H1 (cell line): ENCODE data around the gene ASB7. TPM values are rescaled to one million over a fixed set of nuclear protein-coding genes. Genes with fewer than 3 reads are reported as not detected.

Source experiments
- GTF2F1 ChIP-seq: IDR thresholded peaks from 2 replicates; pipeline ENCODE4 v1.6.1; 2012; ENCODE audit warnings: low read depth, low read length, improper control_type of control experiment, borderline replicate concordance
- POLR2AphosphoS5 ChIP-seq: IDR thresholded peaks from 2 replicates; pipeline ENCODE4 v1.6.1; 2011; ENCODE audit warnings: low read depth, low read length
- USF2 ChIP-seq: IDR thresholded peaks from 2 replicates; pipeline ENCODE4 v1.6.1; 2011; ENCODE audit warnings: low read length, improper control_type of control experiment
- polyA plus RNA-seq, 7 experiments: library from polyadenylated mRNA; depleted of rRNA in 3 of 7; stranded (reverse) in 5 of 7; unstranded in 2 of 7; fragments of >200 nt in 5 of 7; fragments of 200-250 nt in 2 of 7; gene quantifications; 1 replicate in 5 of 7; 2 replicates in 1 of 7; 4 replicates in 1 of 7; pipeline versions ENCODE4 v1.2.1 to v1.2.3, GENCODE V29; 2011 to 2013; ENCODE audit warnings: missing spikeins in 2 of 7, mixed read lengths in 2 of 7
- total RNA-seq: library from RNA; stranded (reverse); fragmentation: NEBNext Ultra II Directional; extraction: Animal tissue kit (Norgen Biotek cat#: 25700); gene quantifications from 2 replicates; pipeline ENCODE4 v1.2.1, GENCODE V29; 2021

The ASB7 gene
- total and polyA plus RNA-seq, 2 of the 8 experiments (the other 6 are each of a cell fraction or from before 2014, with no cell fraction given): 5.2 to 12.8 TPM

GRCh38 chr15:100663086-100663914 lies 60.9 kb downstream of the ASB7 start (continued):
- TF ChIP-seq GTF2F1 (no peak), USF2 (no peak), POLR2AphosphoS5 (no peak)
- TF ChIP-seq, all 59 proteins: peak for 2
